Umbilical cord (tissue), 2 donors: ENCODE results near the gene AFM. TPM values are rescaled to one million over a fixed set of nuclear protein-coding genes. Genes with fewer than 3 reads are reported as not detected.

ENCODE experiments used
- DNase-seq: peaks from one replicate; pipeline ENCODE4 v3.0.0-alpha.2; 2015; ENCODE audit warnings: low spot score
- total RNA-seq: library from RNA; depleted of rRNA; stranded (reverse); fragments of >200 nt; gene quantifications from one replicate; pipeline ENCODE4 v1.2.3, GENCODE V29; 2014; ENCODE audit warnings: low replicate concordance; ENCODE audit not compliant: insufficient read depth

AFM gene
- total RNA-seq, 1 donor from 2014 or later, result not detected

DNA sequence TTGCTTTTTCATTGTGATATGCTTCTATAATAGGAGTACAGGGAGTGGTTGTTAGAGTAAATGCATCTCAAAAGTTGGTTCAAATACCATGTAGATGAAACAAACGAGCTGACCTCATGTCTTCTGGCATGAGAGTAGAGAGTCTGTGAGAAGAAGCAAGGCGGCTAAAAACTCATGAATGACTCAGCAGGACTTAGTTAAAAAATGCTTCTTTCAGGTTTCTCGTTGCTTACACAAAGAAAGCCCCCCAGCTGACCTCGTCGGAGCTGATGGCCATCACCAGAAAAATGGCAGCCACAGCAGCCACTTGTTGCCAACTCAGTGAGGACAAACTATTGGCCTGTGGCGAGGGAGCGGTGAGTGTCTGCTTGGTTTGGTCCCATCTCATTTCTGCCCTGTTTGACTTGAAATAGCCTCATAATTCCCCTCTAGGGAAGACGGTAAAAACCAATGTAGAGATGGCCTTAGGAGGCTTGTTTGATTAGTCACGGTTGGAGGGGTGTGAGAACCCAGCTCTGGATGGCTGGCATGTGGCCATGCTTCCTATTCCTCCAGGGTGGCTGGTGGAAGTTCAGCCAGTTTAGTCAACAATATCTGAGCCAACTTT lies 31.0 kb upstream of the AFM start:
- peak; percentile 72 for DNase-seq

GRCh38 chr4:73451404-73451803 lies 30.1 kb upstream of the AFM start:
- DNase-seq, result no peak

GRCh38 chr4:73451981-73452747 lies 29.4 kb upstream of the AFM start:
- DNase-seq, result no peak

GRCh38 chr4:73452953-73453700 lies 28.4 kb upstream of the AFM start:
- DNase-seq, result peak; percentile 19

- DNase-seq, result no peak
Measured at GRCh38 chr4:73453701-73454005, 27.9 kb upstream of the AFM start.

- no peak for DNase-seq
Measured at GRCh38 chr4:73454920-73455319, 26.6 kb upstream of the AFM start.

DNA sequence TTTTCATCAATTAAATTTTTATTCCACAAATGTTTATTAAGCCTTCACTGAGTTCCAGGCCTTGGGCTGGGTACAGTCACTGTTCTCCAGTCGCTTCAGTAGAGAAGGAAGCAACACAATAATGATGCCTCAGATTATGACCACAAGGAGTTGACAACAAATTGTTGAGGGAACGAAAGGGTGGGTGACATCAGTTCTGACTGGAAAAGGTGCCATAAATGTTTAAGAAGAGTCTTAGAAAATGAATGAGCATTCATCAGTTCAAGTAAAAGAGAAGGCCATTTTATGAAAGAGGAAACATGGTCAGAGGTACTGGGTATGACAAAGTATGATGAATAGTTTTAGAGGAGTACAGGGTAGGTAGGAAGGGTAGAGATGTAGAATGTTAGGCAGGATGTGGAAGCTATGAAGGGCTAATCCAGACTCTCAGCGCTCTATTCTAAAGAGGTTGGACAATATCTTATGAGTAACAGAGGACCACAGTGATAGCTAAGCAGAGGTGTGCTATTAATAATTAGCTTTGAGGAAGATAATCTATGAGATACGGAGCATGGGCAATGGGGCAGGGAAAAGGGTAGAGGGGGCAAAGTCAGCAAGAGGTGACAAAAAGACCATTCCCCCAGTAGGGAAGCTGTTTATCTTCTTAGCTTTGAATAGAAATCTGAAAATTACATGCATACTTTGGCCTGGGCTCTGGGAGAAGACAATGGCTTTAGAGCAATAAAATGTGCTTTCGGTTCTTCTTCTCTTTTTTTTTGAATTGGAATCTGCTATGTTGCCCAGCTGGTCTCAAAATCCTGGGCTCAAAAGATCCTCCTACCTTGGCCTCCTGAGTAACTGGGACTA lies 25.1 kb upstream of the AFM start:
- no peak for DNase-seq

DNA sequence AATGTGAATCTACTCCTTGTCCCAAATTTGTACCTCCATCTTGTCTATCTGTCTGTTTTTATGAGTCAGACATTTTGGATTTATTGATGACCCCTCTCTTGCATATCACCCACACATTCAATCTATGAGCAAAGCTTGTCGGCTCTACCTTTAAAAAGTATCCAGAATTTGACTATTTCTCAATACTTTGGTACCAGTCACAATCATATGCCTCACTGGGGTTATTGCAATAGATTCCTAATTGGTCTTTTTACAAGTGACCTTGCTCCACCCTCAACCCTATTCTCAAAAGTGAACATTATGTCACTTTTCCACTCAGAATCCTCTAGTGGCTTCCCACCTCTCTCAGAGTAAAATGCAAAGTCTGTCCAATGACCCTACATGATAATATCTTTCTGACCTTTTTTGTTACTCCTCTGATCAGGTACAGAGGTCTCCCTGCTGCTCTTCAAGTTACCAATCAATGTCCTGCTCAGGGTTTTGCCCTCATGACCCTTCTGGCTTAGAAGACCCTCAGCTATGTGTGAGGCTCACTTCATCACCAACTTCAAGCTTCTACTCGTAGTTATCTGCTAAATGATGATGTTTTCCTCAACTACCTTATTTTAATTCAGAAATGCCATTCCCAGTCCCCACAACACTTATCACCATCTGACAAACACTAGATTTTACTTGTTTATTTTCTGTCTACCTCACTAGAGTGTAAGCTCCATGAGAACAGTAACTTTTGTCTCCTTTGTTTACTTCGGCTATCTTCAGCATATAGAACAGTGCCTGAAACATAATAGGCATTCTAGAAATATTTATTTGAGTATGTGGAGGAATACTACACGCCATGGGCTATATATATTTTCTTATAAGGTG lies 23.1 kb upstream of the AFM start:
- no peak for DNase-seq

GRCh38 chr4:73459048-73459421 lies 22.5 kb upstream of the AFM start:
- no peak for DNase-seq

GRCh38 chr4:73460913-73461522 lies 20.5 kb upstream of the AFM start:
- DNase-seq, result no peak

DNA sequence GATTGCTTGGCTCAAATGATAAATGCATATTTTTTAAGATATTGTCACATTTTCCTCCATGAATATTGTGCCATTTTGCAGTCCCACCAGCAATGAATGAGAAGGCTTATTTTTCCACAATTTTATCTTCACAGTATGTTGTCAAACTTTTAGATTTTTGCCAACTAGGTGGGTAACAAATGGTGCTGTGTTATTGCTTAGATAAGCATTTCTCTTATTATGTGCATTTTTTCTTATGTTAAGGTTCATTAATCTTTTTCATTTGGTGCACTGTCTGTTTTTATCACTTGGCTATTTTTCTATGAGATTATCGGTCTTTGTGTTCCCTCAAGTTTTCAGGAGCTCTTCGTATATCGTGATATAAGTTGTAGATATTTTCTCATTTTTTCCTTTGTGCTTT lies 13.4 kb upstream of the AFM start:
- DNase-seq, result no peak

DNA sequence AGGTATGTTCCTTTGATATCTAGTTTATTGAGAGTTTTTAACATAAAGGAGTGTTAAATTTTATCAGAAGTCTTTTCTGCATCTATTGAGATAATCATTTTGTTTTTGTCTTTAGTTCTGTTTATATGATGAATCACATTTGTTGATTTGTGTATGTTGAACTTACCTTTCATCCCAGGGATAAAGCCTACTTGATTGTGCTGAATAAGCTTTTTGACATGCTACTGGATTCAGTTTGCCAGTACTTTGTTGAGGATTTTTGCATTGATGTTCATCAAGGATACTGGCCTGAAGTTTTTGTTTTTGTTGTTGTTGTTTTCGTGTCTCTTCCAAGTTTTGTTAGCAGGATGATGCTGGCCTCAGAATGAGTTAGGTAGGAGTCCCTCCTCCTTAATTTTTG lies 10.8 kb upstream of the AFM start:
- DNase-seq, result no peak

DNA sequence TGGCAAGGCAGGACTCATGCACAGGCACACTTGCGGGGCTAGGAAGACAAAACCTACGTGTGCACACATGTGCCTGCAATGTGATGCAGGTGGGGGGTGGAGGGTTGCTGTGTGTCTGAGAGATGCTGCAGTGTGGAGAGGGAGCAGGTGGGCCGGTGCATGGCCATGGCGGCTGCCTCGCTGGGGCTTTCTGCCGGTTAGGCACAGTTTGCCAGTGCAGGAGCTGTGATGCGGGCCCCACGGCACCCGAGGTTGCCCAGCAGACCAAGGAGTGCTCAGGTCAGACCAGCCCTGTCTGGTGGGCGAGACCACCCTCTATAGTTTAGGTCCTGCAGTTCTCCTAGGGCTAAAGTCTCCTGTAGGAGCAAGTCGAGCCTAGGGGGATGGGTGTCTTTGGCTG lies 4.4 kb upstream of the AFM start:
- DNase-seq, result no peak

GRCh38 chr4:73479323-73479722 lies 2.2 kb upstream of the AFM start:
- no peak for DNase-seq

- DNase-seq, result no peak
Measured at GRCh38 chr4:73485085-73485484, 3.5 kb downstream of the AFM start.

DNA sequence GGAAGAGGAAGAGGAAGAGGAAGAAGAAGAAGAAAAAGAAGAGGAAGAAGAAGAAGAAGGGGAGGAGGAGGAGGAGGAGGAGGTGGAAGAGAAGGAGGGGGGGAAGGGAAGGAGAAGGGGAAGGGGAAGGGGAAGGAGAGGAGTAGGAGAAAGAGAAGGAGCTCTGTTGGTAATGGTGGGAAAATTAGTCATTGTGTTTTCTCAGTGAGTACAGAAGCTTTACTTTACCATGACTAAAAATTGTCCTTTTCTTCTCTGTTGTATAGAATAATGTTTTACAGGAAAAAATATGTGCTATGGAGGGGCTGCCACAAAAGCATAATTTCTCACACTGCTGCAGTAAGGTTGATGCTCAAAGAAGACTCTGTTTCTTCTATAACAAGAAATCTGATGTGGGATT lies 4.1 kb downstream of the AFM start:
- DNase-seq, result no peak

GRCh38 chr4:73486497-73486896 lies 5.0 kb downstream of the AFM start:
- DNase-seq, result no peak

DNA sequence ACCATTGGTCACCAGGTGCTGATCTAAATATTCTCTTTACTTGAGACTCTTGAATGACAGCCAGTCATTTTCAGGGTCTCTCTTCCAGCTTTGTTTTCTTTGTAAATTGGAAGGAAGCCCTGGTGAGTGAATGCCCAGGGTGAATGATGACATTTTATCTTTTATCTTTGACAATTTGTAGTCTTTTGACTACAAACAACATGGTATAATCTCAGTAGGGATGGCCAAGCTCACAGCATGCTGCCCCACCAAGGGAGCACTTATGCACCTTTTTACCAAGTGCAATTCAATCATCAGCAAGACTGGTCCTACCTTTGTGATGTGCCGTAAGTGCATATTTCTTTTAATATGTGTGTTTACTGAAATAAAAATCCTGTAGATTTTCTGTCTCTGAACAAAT lies 5.7 kb downstream of the AFM start:
- no peak for DNase-seq

GRCh38 chr4:73499996-73500765 lies 18.6 kb downstream of the AFM start:
- DNase-seq, result no peak

- DNase-seq, result no peak
Measured at GRCh38 chr4:73501664-73502265, 20.2 kb downstream of the AFM start.
